ENCODE measurements around the gene RBMS3.

DNA sequence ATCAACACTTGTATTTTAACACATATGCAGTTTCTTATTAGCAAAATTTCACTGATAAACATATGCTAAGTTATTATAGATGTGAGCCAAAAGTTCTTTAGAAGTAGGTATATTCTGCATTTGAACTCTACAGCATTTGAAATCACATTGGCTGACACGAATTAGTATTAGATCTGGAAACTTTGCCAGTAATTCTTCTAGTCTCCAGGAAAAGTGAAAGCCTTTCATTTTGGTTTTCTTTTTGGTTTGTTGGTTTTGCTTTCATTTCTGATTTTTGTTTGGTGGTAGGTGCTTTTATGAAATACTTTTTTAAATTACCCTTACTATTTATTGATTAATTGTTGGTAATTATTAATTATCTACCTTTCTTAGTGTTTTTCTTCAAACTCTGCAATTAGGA, 72.9 kb downstream of the RBMS3 start:
- TF ChIP-seq, protein P1, sequence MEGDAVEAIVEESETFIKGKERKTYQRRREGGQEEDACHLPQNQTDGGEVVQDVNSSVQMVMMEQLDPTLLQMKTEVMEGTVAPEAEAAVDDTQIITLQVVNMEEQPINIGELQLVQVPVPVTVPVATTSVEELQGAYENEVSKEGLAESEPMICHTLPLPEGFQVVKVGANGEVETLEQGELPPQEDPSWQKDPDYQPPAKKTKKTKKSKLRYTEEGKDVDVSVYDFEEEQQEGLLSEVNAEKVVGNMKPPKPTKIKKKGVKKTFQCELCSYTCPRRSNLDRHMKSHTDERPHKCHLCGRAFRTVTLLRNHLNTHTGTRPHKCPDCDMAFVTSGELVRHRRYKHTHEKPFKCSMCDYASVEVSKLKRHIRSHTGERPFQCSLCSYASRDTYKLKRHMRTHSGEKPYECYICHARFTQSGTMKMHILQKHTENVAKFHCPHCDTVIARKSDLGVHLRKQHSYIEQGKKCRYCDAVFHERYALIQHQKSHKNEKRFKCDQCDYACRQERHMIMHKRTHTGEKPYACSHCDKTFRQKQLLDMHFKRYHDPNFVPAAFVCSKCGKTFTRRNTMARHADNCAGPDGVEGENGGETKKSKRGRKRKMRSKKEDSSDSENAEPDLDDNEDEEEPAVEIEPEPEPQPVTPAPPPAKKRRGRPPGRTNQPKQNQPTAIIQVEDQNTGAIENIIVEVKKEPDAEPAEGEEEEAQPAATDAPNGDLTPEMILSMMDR (conservative IDR thresholded peaks at IDR 0.05 in 1 of 2, IDR thresholded peaks at IDR 0.05 in 1 of 2; ENCODE audit: low read depth in 1 of 2, low read length in 2 of 2): no peak
- TF ChIP-seq EZH2 (IDR thresholded peaks at IDR 0.05; ENCODE audit: low read length, missing control alignments): no peak
